ENCODE measurements around the gene TPM4.

TPM4 gene

GRCh38 chr19:16127776-16128371, 51.6 kb downstream of the TPM4 start:
- DNase-seq (ENCODE audit: low spot score) = no peak

- no peak for DNase-seq (ENCODE audit: low spot score)
Observed at GRCh38 chr19:16131648-16132047, 55.4 kb downstream of the TPM4 start.

DNA sequence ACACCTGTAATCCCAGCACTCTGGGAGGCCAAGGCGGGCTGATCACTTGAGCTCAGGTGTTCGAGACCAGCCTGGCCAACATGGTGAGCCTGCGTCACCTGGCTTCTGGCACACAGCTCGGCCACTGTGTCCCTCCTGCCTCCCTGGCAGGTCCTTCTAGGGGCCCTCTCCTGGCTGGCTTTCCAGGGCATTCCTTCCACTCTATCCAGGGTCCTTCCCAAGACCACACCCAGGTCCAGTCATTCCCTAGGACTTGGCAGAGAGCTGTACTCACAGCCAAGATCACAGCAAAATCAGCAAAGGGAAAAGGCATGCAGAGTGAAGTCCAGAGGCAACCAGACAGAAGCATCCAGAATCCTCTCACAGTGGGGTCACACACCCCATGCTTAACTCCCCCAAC, 57.5 kb downstream of the TPM4 start:
- no peak for DNase-seq (ENCODE audit: low spot score)

- DNase-seq (ENCODE audit: low spot score) = no peak
Observed at GRCh38 chr19:16134510-16134909, 58.2 kb downstream of the TPM4 start.

DNA sequence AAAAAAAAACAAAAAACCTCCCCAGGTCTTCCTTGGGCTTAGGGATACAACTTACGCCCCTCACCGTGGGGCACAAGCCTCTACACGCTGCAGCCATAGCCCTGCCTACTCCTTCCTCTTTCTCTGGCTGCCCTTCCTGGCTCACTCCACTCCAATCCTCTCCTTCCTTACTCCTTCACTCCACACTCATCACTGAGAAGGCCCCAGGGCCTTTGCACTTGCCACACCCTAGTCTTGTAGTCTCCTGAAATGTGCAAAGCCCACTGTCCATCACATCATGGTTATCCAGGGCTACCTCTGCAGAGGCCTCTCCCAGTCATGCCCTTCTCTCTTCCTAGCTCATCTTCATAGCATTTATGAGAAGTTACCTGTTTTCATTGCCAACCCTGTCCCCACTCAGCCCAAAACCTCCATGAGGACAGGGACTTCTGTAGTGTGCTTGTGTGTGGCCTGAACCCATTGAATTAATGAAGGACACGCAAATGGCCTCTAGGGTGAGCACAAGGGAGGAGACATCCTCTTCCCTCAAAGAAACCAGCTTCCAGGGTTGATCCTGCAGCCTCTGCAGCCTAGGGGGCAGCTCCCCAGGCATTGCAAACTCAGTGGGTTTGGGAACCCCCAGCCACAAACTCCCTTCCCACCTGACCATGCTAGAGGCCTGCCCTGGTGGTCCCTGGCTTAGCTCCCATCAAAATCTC, 59.3 kb downstream of the TPM4 start:
- DNase-seq (ENCODE audit: low spot score) = no peak

- DNase-seq (ENCODE audit: low spot score) = no peak
Observed at GRCh38 chr19:16136185-16136999, 60.1 kb downstream of the TPM4 start.

GRCh38 chr19:16139752-16140151, 63.5 kb downstream of the TPM4 start:
- no peak for DNase-seq (ENCODE audit: low spot score)

DNA sequence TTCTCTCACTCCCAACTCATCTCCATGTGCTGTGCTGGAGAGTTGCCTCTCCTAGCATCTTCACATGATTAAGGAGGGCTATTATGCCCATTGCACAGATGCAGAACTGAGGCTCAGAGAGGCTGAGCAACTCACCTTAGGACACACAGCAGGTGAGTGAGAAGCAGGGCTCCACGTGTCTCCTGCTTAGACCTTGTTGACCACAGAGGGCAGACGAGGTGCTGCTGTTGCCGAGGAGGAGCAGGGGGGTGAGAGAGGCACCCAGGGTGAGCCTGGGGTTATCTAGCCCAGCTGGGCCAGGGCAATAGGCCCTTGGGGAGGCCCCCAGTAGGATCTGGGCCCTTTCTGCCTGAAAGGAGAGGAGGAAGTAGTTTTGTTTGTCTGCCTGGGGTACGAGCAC, 64.7 kb downstream of the TPM4 start:
- no peak for DNase-seq (ENCODE audit: low spot score)

- no peak for DNase-seq (ENCODE audit: low spot score)
Observed at GRCh38 chr19:16142032-16142580, 65.8 kb downstream of the TPM4 start.

DNA sequence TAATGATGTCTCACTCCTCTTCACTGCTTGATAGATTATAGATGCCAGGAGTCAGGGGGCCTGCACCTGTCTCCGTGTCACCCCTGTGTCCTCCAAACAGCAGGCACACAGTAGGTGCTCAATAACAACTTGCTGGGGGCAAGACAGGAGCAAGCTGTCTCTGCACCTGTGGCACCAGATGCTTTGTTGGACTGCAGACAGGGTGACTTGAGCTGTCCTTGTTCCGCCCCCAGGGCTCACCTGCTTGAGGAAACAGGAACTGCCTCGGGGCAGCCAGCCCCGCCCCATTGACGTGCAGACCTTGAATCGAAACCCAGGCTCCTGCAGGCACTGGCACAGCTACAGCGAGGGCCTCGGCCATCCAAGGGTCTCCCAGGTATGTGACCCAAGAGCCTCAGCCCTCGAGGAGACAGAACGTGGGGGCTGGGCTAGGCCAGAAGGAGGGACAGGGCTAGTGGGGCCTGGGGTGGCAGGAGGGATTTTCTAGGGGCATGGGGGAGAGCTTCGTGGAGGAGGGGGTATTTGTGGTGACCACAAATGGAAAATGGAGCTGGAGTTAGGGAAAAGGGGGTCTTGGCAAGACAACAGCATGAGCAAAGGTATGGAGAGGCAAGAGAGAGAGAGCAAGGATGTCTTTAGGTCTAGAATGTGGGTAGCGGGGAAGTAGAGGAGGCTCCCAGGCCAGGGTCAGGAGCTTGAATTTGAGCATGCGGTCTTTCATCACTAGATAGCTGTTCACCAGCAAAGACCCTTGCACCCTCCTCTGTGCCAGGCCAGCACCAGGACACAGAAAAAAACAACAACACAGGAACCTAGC, 67.3 kb downstream of the TPM4 start, which contains the start of gene HSH2D:
TSS of gene HSH2D (plus strand) at position 287 of the 817 bp plus-strand sequence. CDS start 5,066 bp downstream, outside the sequence.
- DNase-seq (ENCODE audit: low spot score) = no peak

DNA sequence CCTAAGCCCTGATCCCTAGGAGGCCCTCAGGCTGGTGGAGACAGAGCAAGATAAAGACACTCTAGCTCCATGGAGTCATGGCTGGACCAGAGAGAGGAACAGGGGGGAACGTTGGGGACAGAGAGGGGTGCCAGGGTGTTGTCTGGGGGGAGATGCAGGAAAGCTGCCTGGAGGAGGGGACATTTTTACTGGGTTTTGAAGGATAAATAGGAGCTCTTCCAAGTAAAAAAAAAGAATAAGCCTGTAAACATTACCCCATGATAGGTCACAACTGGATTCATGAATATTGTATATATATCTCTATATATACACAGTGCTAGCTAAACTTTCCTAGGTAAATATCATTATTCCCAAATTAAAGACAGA, 67.9 kb downstream of the TPM4 start:
- no peak for DNase-seq (ENCODE audit: low spot score)

- DNase-seq (ENCODE audit: low spot score) = no peak
Observed at GRCh38 chr19:16146112-16146511, 69.8 kb downstream of the TPM4 start.

DNA sequence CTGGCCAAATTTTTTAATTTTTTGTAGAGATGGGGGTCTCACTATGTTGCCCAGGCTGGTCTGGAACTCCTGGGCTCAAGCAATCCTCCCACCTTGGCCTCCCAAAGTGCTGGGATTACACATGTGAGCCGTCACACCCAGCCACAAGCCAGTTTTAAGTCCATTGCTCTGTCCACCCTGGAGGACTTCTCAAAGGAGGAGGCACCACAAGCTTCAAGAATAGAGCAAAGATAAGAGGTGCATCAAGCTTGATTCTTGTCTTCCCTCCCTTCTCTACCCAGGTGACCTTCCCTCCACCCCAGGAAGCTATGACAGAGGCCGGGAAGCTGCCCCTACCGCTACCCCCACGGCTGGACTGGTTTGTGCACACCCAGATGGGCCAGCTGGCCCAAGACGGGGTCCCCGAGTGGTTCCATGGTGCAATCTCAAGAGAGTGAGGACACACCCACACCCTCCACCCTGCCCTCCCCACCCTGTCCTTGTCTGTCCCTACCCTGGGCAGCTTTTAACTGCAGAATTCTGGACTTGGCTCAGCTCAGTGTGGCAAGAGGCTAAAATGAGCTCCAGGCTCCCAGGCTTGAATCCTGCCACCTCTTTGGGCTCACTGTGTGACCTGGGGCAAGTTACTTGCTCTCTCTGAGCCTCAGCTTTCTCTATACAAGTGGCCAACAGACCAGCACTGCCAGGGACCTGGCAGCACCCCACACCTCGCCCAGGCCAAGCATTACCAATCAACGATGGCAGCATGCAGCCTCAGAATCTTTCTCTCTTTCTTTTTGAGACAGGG, 72.3 kb downstream of the TPM4 start:
- DNase-seq (ENCODE audit: low spot score) = no peak
